GM23338 (cell line): ENCODE measurements around the gene SLC5A2. TPM values are rescaled to one million over a fixed set of nuclear protein-coding genes. Genes with fewer than 3 reads are reported as not detected.

Experiments
- ATAC-seq: fragments of 200-7000 bp; cut with Tn5 transposase; 3 replicates; pipeline ENCODE4 v1.9.1; 2020
- DNase-seq: peaks from one replicate; pipeline ENCODE4 v3.0.0-alpha.2; 2015; ENCODE audit warnings: low spot score
- H2AFZ ChIP-seq: fragments of 200-600 bp; sonication (generic); 2 replicates; pipeline ENCODE4 v1.8.0; 2016; ENCODE audit warnings: antibody characterized with exemption, mild to moderate bottlenecking, moderate library complexity
- H3F3A ChIP-seq: fragments of 200-600 bp; sonication (generic); replicated peaks from 2 replicates; pipeline ENCODE4 v1.8.0; 2017; ENCODE audit warnings: antibody characterized with exemption, mixed run types, low read depth
- H3K27ac ChIP-seq: fragments of 200-600 bp; sonication (generic); 2 replicates; pipeline ENCODE4 v1.6.1; 2016; ENCODE audit warnings: low read depth
- H3K27me3 ChIP-seq: fragments of 200-600 bp; sonication (generic); 2 replicates; pipeline ENCODE4 v1.8.0; 2016; ENCODE audit warnings: mild to moderate bottlenecking, mixed run types, moderate library complexity; ENCODE audit not compliant: insufficient read depth
- H3K36me3 ChIP-seq: fragments of 200-600 bp; sonication (generic); 2 replicates; pipeline ENCODE4 v1.8.0; 2016; ENCODE audit warnings: mild to moderate bottlenecking; ENCODE audit not compliant: insufficient read depth
- H3K4me1 ChIP-seq: fragments of 200-600 bp; sonication (generic); 2 replicates; pipeline ENCODE4 v1.8.0; 2016; ENCODE audit warnings: mild to moderate bottlenecking, moderate library complexity; ENCODE audit not compliant: insufficient read depth
- H3K4me2 ChIP-seq: fragments of 200-600 bp; sonication (generic); 2 replicates; pipeline ENCODE4 v1.7.1; 2017; ENCODE audit warnings: mixed run types
- H3K4me3 ChIP-seq: fragments of 200-600 bp; sonication (generic); 2 replicates; pipeline ENCODE4 v1.6.1; 2016; ENCODE audit warnings: mixed run types
- H3K79me2 ChIP-seq: fragments of 200-600 bp; sonication (generic); replicated peaks from 2 replicates; pipeline ENCODE4 v1.8.0; 2017; ENCODE audit warnings: mild to moderate bottlenecking; ENCODE audit not compliant: insufficient read depth
- H3K9me2 ChIP-seq: fragments of 200-600 bp; sonication (generic); 2 replicates; pipeline ENCODE4 v1.8.0; 2017; ENCODE audit not compliant: insufficient read depth
- H4K20me1 ChIP-seq: fragments of 200-600 bp; sonication (generic); replicated peaks from 2 replicates; pipeline ENCODE4 v1.8.0; 2017; ENCODE audit warnings: mild to moderate bottlenecking; ENCODE audit not compliant: insufficient read depth
- H3K27ac Mint-ChIP-seq: 2 replicates; pipeline ENCODE4 v1.8.0; 2020; ENCODE audit warnings: inconsistent platforms, mild to moderate bottlenecking, moderate library complexity, mixed read lengths
- H3K27me3 Mint-ChIP-seq: 3 replicates; pipeline ENCODE4 v1.8.0; 2022; ENCODE audit warnings: low read depth, mild to moderate bottlenecking, moderate library complexity, mixed read lengths, inconsistent platforms; ENCODE audit not compliant: insufficient read depth, poor library complexity
- H3K36me3 Mint-ChIP-seq: 3 replicates; pipeline ENCODE4 v1.8.0; 2021; ENCODE audit warnings: low read depth, mild to moderate bottlenecking, inconsistent platforms, moderate library complexity, mixed read lengths
- H3K4me1 Mint-ChIP-seq: 3 replicates; pipeline ENCODE4 v1.8.0; 2020; ENCODE audit warnings: mild to moderate bottlenecking, inconsistent platforms, mixed read lengths
- H3K4me3 Mint-ChIP-seq: 3 replicates; pipeline ENCODE4 v1.8.0; 2021; ENCODE audit warnings: moderate library complexity, mild to moderate bottlenecking, inconsistent platforms, mixed read lengths
- H3K9me3 Mint-ChIP-seq: 3 replicates; pipeline ENCODE4 v1.8.0; 2020; ENCODE audit warnings: moderate library complexity, mild to moderate bottlenecking, inconsistent platforms, mixed read lengths
- CREB1 ChIP-seq: fragments of 250-450 bp; sonication (Bioruptor Pico); IDR thresholded peaks from 2 replicates; pipeline ENCODE4 v1.5.0; 2020; ENCODE audit warnings: low read depth, mild to moderate bottlenecking, moderate library complexity
- CTCF ChIP-seq, 2 experiments: fragments of 200-600 bp in 1 of 2; sonication (generic) in 1 of 2; conservative IDR thresholded peaks; 2 replicates each; pipeline versions ENCODE4 v1.5.1 to v1.6.1; 2016 to 2017; ENCODE audit warnings: antibody characterized with exemption in 2 of 2, low read depth in 2 of 2, mild to moderate bottlenecking in 2 of 2, moderate library complexity in 1 of 2
- EZH2phosphoT487 ChIP-seq: fragments of 200-600 bp; sonication (generic); IDR thresholded peaks from one replicate; pipeline ENCODE4 v1.8.1; 2018; ENCODE audit warnings: antibody characterized with exemption; ENCODE audit not compliant: unreplicated experiment
- JUNB ChIP-seq: IDR thresholded peaks from one replicate; pipeline ENCODE4 v1.6.1; 2016; ENCODE audit warnings: antibody characterized with exemption; ENCODE audit not compliant: unreplicated experiment
- NANOG ChIP-seq: IDR thresholded peaks from 2 replicates; pipeline ENCODE4 v1.6.1; 2016; ENCODE audit warnings: antibody characterized with exemption, borderline replicate concordance
- POLR2AphosphoS5 ChIP-seq: IDR thresholded peaks from 2 replicates; pipeline ENCODE4 v1.6.1; 2016; ENCODE audit warnings: antibody characterized with exemption, low read depth
- ZNF114 ChIP-seq: fragments of 250-450 bp; sonication (Bioruptor Pico); IDR thresholded peaks from 2 replicates; pipeline ENCODE4 v1.5.0; 2020; ENCODE audit warnings: mild to moderate bottlenecking, moderate library complexity
- ZNF331 ChIP-seq: fragments of 250-450 bp; sonication (Bioruptor Pico); IDR thresholded peaks from 2 replicates; pipeline ENCODE4 v1.5.0; 2020; ENCODE audit warnings: low read depth, mild to moderate bottlenecking, moderate library complexity
- polyA plus RNA-seq: library from polyadenylated mRNA; unstranded; fragments of >200 nt; fragmentation: Nextera tagmentation; extraction: Ambion mirVana; gene quantifications from 2 replicates; pipeline ENCODE4 v1.2.1, GENCODE V29; 2016
- total RNA-seq: library from RNA; depleted of rRNA; stranded (reverse); fragments of >200 nt; shearing (Covaris generic); gene quantifications from 2 replicates; pipeline ENCODE4 v1.2.3, GENCODE V29; 2014
- TF ChIP-seq, protein P1 (sequence below): IDR thresholded peaks from 2 replicates; pipeline ENCODE4 v1.6.1; 2016; ENCODE audit warnings: antibody characterized with exemption
- TF ChIP-seq, protein P2 (sequence below): fragments of 250-450 bp; sonication (Bioruptor Pico); IDR thresholded peaks from 2 replicates; pipeline ENCODE4 v1.5.0; 2020; ENCODE audit warnings: mild to moderate bottlenecking, moderate library complexity

The SLC5A2 gene
- total and polyA plus RNA-seq, 2 experiments from 2014 or later: 0.76 to 3.6 TPM

- TF ChIP-seq, protein P1, sequence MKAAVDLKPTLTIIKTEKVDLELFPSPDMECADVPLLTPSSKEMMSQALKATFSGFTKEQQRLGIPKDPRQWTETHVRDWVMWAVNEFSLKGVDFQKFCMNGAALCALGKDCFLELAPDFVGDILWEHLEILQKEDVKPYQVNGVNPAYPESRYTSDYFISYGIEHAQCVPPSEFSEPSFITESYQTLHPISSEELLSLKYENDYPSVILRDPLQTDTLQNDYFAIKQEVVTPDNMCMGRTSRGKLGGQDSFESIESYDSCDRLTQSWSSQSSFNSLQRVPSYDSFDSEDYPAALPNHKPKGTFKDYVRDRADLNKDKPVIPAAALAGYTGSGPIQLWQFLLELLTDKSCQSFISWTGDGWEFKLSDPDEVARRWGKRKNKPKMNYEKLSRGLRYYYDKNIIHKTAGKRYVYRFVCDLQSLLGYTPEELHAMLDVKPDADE: no peak
Measured at GRCh38 chr16:31499928-31500327, 17.0 kb downstream of the SLC5A2 start (continued).

- Mint-ChIP-seq H3K4me3 (no peak overlapping the region; the same call in 2 of the 3 replicates), H3K9me3 (no peaks in the 10 kb centered on the region; the same call in 2 of the 3 replicates)
- H3K9me2 ChIP-seq: no peaks in the 10 kb centered on the region
- TF ChIP-seq NANOG (no peak), EZH2phosphoT487 (no peak), ZNF331 (CRISPR knock-in tag) (no peak), CREB1 (CRISPR knock-in tag) (no peak), POLR2AphosphoS5 (no peak), ZNF114 (CRISPR knock-in tag) (no peak), CTCF (conservative IDR thresholded peaks at IDR 0.05; ENCODE audit: low read depth in 2 of 2) (no peak), JUNB (no peak)
- TF ChIP-seq, protein P2, sequence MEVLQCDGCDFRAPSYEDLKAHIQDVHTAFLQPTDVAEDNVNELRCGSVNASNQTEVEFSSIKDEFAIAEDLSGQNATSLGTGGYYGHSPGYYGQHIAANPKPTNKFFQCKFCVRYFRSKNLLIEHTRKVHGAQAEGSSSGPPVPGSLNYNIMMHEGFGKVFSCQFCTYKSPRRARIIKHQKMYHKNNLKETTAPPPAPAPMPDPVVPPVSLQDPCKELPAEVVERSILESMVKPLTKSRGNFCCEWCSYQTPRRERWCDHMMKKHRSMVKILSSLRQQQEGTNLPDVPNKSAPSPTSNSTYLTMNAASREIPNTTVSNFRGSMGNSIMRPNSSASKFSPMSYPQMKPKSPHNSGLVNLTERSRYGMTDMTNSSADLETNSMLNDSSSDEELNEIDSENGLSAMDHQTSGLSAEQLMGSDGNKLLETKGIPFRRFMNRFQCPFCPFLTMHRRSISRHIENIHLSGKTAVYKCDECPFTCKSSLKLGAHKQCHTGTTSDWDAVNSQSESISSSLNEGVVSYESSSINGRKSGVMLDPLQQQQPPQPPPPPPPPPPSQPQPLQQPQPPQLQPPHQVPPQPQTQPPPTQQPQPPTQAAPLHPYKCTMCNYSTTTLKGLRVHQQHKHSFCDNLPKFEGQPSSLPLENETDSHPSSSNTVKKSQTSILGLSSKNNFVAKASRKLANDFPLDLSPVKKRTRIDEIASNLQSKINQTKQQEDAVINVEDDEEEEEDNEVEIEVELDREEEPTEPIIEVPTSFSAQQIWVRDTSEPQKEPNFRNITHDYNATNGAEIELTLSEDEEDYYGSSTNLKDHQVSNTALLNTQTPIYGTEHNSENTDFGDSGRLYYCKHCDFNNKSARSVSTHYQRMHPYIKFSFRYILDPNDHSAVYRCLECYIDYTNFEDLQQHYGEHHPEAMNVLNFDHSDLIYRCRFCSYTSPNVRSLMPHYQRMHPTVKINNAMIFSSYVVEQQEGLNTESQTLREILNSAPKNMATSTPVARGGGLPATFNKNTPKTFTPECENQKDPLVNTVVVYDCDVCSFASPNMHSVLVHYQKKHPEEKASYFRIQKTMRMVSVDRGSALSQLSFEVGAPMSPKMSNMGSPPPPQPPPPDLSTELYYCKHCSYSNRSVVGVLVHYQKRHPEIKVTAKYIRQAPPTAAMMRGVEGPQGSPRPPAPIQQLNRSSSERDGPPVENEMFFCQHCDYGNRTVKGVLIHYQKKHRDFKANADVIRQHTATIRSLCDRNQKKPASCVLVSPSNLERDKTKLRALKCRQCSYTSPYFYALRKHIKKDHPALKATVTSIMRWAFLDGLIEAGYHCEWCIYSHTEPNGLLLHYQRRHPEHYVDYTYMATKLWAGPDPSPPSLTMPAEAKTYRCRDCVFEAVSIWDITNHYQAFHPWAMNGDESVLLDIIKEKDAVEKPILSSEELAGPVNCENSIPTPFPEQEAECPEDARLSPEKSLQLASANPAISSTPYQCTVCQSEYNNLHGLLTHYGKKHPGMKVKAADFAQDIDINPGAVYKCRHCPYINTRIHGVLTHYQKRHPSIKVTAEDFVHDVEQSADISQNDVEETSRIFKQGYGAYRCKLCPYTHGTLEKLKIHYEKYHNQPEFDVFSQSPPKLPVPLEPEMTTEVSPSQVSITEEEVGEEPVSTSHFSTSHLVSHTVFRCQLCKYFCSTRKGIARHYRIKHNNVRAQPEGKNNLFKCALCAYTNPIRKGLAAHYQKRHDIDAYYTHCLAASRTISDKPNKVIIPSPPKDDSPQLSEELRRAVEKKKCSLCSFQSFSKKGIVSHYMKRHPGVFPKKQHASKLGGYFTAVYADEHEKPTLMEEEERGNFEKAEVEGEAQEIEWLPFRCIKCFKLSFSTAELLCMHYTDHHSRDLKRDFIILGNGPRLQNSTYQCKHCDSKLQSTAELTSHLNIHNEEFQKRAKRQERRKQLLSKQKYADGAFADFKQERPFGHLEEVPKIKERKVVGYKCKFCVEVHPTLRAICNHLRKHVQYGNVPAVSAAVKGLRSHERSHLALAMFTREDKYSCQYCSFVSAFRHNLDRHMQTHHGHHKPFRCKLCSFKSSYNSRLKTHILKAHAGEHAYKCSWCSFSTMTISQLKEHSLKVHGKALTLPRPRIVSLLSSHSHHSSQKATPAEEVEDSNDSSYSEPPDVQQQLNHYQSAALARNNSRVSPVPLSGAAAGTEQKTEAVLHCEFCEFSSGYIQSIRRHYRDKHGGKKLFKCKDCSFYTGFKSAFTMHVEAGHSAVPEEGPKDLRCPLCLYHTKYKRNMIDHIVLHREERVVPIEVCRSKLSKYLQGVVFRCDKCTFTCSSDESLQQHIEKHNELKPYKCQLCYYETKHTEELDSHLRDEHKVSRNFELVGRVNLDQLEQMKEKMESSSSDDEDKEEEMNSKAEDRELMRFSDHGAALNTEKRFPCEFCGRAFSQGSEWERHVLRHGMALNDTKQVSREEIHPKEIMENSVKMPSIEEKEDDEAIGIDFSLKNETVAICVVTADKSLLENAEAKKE: no peak
- TF ChIP-seq, protein P1: no peak
Measured at GRCh38 chr16:31501226-31501965, 18.5 kb downstream of the SLC5A2 start.

More at GRCh38 chr16:31501226-31501965, 18.5 kb downstream of the SLC5A2 start:
- Histone ChIP-seq H3K27ac (no peak overlapping the region), H3K4me2 (peak overlapping the region; percentile 72), H3K36me3 (no peaks in the 10 kb centered on the region), H3K4me3 (peak overlapping the region; percentile 28), H4K20me1 (peaks cover 4% of the 10 kb centered on the region; the same call in 1 of the 2 replicates), H3F3A (no peaks in the 10 kb centered on the region), H2AFZ (no peak overlapping the region), H3K79me2 (no peaks in the 10 kb centered on the region), H3K4me1 (peaks cover 12% of the 10 kb centered on the region), H3K27me3 (no peaks in the 10 kb centered on the region)
- H3K27me3 Mint-ChIP-seq: peaks cover 7% of the 10 kb centered on the region
- H3K27ac Mint-ChIP-seq: peak overlapping the region; percentile 82; the same call in 1 of the 2 replicates
- peaks cover 17% of the 10 kb centered on the region for H3K4me1 Mint-ChIP-seq
- ATAC-seq (peak; percentile 82), DNase-seq (peak; percentile 25)
- peaks cover 16% of the 10 kb centered on the region for H3K36me3 Mint-ChIP-seq
